ENCODE results near the gene RHBDD1. TPM values are rescaled to one million over a fixed set of nuclear protein-coding genes. Genes with fewer than 3 reads are reported as not detected.
A peak's percentile ranks its signal among the peaks of the same experiment; 100 is the strongest.

Gene RHBDD1
- total and polyA plus RNA-seq, 3 experiments from 2014 or later, result 19.2 to 35.7 (median 32.8) TPM

GRCh38 chr2:226971084-226971483 lies 135.2 kb downstream of the RHBDD1 start:
- Mint-ChIP-seq H3K36me3 (peaks cover 22 to 67% (median 28%) of the 10 kb centered on the region in 3 donors), H3K27ac (peak overlapping the region in 1 of 8 donors; percentile 43), H3K4me3 (peak overlapping the region in 2 of 7 donors; percentile 23 to 34), H3K9me3 (peaks cover 0 to 2% (median 0%) of the 10 kb centered on the region in 5 donors), H3K4me1 (peaks cover 15 to 27% (median 17%) of the 10 kb centered on the region in 3 donors), H3K27me3 (no peaks in the 10 kb centered on the region)
- Histone ChIP-seq H3K36me3 (ENCODE audit: insufficient read depth, low read length) (no peaks in the 10 kb centered on the region), H3K27ac (ENCODE audit: low read depth, low read length) (no peak overlapping the region), H3K4me1 (ENCODE audit: insufficient read depth, low read length) (peaks cover 3% of the 10 kb centered on the region), H3K4me3 (ENCODE audit: low read length) (no peak overlapping the region), H3K9me3 (ENCODE audit: low read length) (no peaks in the 10 kb centered on the region), H3K27me3 (ENCODE audit: insufficient read depth, low read length, poor library complexity, severe bottlenecking) (no peaks in the 10 kb centered on the region)
- DNase-seq, result no peak
- ChIA-PET CTCF (no interaction called here), POLR2A (no interaction called here)

GRCh38 chr2:226971770-226972169 lies 135.9 kb downstream of the RHBDD1 start:
- H3K4me3 Mint-ChIP-seq, result no peak overlapping the region
- H3K27ac ChIP-seq (ENCODE audit: low read depth, low read length), result no peak overlapping the region
- peak overlapping the region in 1 of 8 donors; percentile 27 for H3K27ac Mint-ChIP-seq

GRCh38 chr2:226973816-226974215 lies 138.0 kb downstream of the RHBDD1 start:
- CTCF ChIA-PET, result no interaction called here
- POLR2A ChIA-PET, result no interaction called here
- no peak overlapping the region for H3K4me3 ChIP-seq (ENCODE audit: low read length)
- H3K9me3 Mint-ChIP-seq, result no peaks in the 10 kb centered on the region
- H3K4me1 Mint-ChIP-seq, result peaks cover 17 to 44% (median 29%) of the 10 kb centered on the region in 3 donors
- no peak for DNase-seq
- H3K36me3 Mint-ChIP-seq, result peaks cover 22 to 70% (median 28%) of the 10 kb centered on the region in 3 donors
- no peak overlapping the region for H3K27ac ChIP-seq (ENCODE audit: low read depth, low read length)
- H3K36me3 ChIP-seq (ENCODE audit: insufficient read depth, low read length), result no peaks in the 10 kb centered on the region
- no peak overlapping the region for H3K4me3 Mint-ChIP-seq
- H3K27me3 Mint-ChIP-seq, result no peaks in the 10 kb centered on the region
- H3K27me3 ChIP-seq (ENCODE audit: insufficient read depth, low read length, poor library complexity, severe bottlenecking), result no peaks in the 10 kb centered on the region
- H3K27ac Mint-ChIP-seq, result no peak overlapping the region
- no peaks in the 10 kb centered on the region for H3K9me3 ChIP-seq (ENCODE audit: low read length)
- H3K4me1 ChIP-seq (ENCODE audit: insufficient read depth, low read length), result peaks cover 3% of the 10 kb centered on the region

More at GRCh38 chr2:226971770-226972169, 135.9 kb downstream of the RHBDD1 start:
- Histone ChIP-seq H3K4me3 (ENCODE audit: low read length) (no peak overlapping the region), H3K36me3 (ENCODE audit: insufficient read depth, low read length) (no peaks in the 10 kb centered on the region), H3K27me3 (ENCODE audit: insufficient read depth, low read length, poor library complexity, severe bottlenecking) (no peaks in the 10 kb centered on the region), H3K9me3 (ENCODE audit: low read length) (no peaks in the 10 kb centered on the region), H3K4me1 (ENCODE audit: insufficient read depth, low read length) (peaks cover 3% of the 10 kb centered on the region)
- H3K36me3 Mint-ChIP-seq, result peaks cover 22 to 69% (median 28%) of the 10 kb centered on the region in 3 donors
- H3K4me1 Mint-ChIP-seq, result peaks cover 15 to 27% (median 17%) of the 10 kb centered on the region in 3 donors
- ChIA-PET CTCF (no interaction called here), POLR2A (no interaction called here)
- H3K27me3 Mint-ChIP-seq, result no peaks in the 10 kb centered on the region
- H3K9me3 Mint-ChIP-seq, result no peaks in the 10 kb centered on the region
- DNase-seq, result no peak

GRCh38 chr2:226977775-226978190 lies 141.9 kb downstream of the RHBDD1 start:
- no peaks in the 10 kb centered on the region for H3K27me3 Mint-ChIP-seq
- no peak overlapping the region for H3K4me3 Mint-ChIP-seq
- Histone ChIP-seq H3K36me3 (ENCODE audit: insufficient read depth, low read length) (no peaks in the 10 kb centered on the region), H3K4me3 (ENCODE audit: low read length) (no peak overlapping the region), H3K27ac (ENCODE audit: low read depth, low read length) (no peak overlapping the region), H3K4me1 (ENCODE audit: insufficient read depth, low read length) (no peaks in the 10 kb centered on the region), H3K9me3 (ENCODE audit: low read length) (no peaks in the 10 kb centered on the region), H3K27me3 (ENCODE audit: insufficient read depth, low read length, poor library complexity, severe bottlenecking) (no peaks in the 10 kb centered on the region)
- no peak for DNase-seq
- H3K4me1 Mint-ChIP-seq, result peaks cover 6 to 28% (median 15%) of the 10 kb centered on the region in 3 donors
- ChIA-PET POLR2A (no interaction called here), CTCF (no interaction called here)
- H3K36me3 Mint-ChIP-seq, result peaks cover 19 to 44% (median 23%) of the 10 kb centered on the region in 3 donors
- H3K9me3 Mint-ChIP-seq, result no peaks in the 10 kb centered on the region
- H3K27ac Mint-ChIP-seq, result no peak overlapping the region

- Histone ChIP-seq H3K4me1 (ENCODE audit: insufficient read depth, low read length) (no peaks in the 10 kb centered on the region), H3K4me3 (ENCODE audit: low read length) (no peak overlapping the region), H3K27ac (ENCODE audit: low read depth, low read length) (no peak overlapping the region), H3K27me3 (ENCODE audit: insufficient read depth, low read length, poor library complexity, severe bottlenecking) (no peaks in the 10 kb centered on the region), H3K9me3 (ENCODE audit: low read length) (no peaks in the 10 kb centered on the region), H3K36me3 (ENCODE audit: insufficient read depth, low read length) (no peaks in the 10 kb centered on the region)
- ChIA-PET POLR2A (no interaction called here), CTCF (no interaction called here)
- Mint-ChIP-seq H3K9me3 (no peaks in the 10 kb centered on the region), H3K4me1 (peaks cover 6 to 26% (median 16%) of the 10 kb centered on the region in 3 donors), H3K36me3 (peaks cover 14 to 39% (median 18%) of the 10 kb centered on the region in 3 donors), H3K27ac (no peak overlapping the region), H3K4me3 (no peak overlapping the region), H3K27me3 (no peaks in the 10 kb centered on the region)
- no peak for DNase-seq
These were observed 142.4 kb downstream of the RHBDD1 start for GRCh38 chr2:226978300-226978699.

GRCh38 chr2:226979004-226979403 lies 143.2 kb downstream of the RHBDD1 start:
- no peaks in the 10 kb centered on the region for H3K27me3 Mint-ChIP-seq

GRCh38 chr2:226981791-226982326 lies 146.0 kb downstream of the RHBDD1 start:
- ChIA-PET CTCF (no interaction called here), POLR2A (no interaction called here)
- Histone ChIP-seq H3K9me3 (ENCODE audit: low read length) (no peaks in the 10 kb centered on the region), H3K36me3 (ENCODE audit: insufficient read depth, low read length) (no peaks in the 10 kb centered on the region), H3K27me3 (ENCODE audit: insufficient read depth, low read length, poor library complexity, severe bottlenecking) (no peaks in the 10 kb centered on the region), H3K4me1 (ENCODE audit: insufficient read depth, low read length) (peaks cover 7% of the 10 kb centered on the region), H3K4me3 (ENCODE audit: low read length) (no peak overlapping the region), H3K27ac (ENCODE audit: low read depth, low read length) (no peak overlapping the region)
- Mint-ChIP-seq H3K36me3 (peaks cover 7 to 20% (median 8%) of the 10 kb centered on the region in 3 donors), H3K4me3 (no peak overlapping the region), H3K27me3 (no peaks in the 10 kb centered on the region), H3K9me3 (no peaks in the 10 kb centered on the region), H3K4me1 (peaks cover 6 to 44% (median 33%) of the 10 kb centered on the region in 3 donors), H3K27ac (peak overlapping the region in 1 of 8 donors; percentile 15)
- DNase-seq, result no peak

More at GRCh38 chr2:226979004-226979403, 143.2 kb downstream of the RHBDD1 start:
- Mint-ChIP-seq H3K27ac (no peak overlapping the region), H3K36me3 (peaks cover 10 to 32% (median 11%) of the 10 kb centered on the region in 3 donors), H3K4me1 (peaks cover 3 to 30% (median 22%) of the 10 kb centered on the region in 3 donors), H3K4me3 (no peak overlapping the region), H3K9me3 (no peaks in the 10 kb centered on the region)
- Histone ChIP-seq H3K9me3 (ENCODE audit: low read length) (no peaks in the 10 kb centered on the region), H3K36me3 (ENCODE audit: insufficient read depth, low read length) (no peaks in the 10 kb centered on the region), H3K27ac (ENCODE audit: low read depth, low read length) (no peak overlapping the region), H3K27me3 (ENCODE audit: insufficient read depth, low read length, poor library complexity, severe bottlenecking) (no peaks in the 10 kb centered on the region), H3K4me3 (ENCODE audit: low read length) (no peak overlapping the region), H3K4me1 (ENCODE audit: insufficient read depth, low read length) (peaks cover under 1% of the 10 kb centered on the region)
- ChIA-PET CTCF (no interaction called here), POLR2A (no interaction called here)
- DNase-seq, result no peak

GRCh38 chr2:226983895-226984749 lies 148.3 kb downstream of the RHBDD1 start:
- POLR2A ChIA-PET, result no interaction called here

More at GRCh38 chr2:226983895-226984749, 148.3 kb downstream of the RHBDD1 start:
- peaks cover 6 to 10% (median 10%) of the 10 kb centered on the region in 3 donors for H3K36me3 Mint-ChIP-seq
- no peak for DNase-seq
- H3K4me3 ChIP-seq (ENCODE audit: low read length), result no peak overlapping the region
- peaks cover 7% of the 10 kb centered on the region for H3K4me1 ChIP-seq (ENCODE audit: insufficient read depth, low read length)
- H3K4me1 Mint-ChIP-seq, result peaks cover 4 to 26% (median 21%) of the 10 kb centered on the region in 3 donors
- H3K4me3 Mint-ChIP-seq, result no peak overlapping the region
- no peaks in the 10 kb centered on the region for H3K27me3 ChIP-seq (ENCODE audit: insufficient read depth, low read length, poor library complexity, severe bottlenecking)
- CTCF ChIA-PET, result interaction anchor here (1.8 kb wide), 1 partner anchor 182 kb away, joined by 5 read pairs; no protein-coding TSS in a partner anchor
- H3K27ac ChIP-seq (ENCODE audit: low read depth, low read length), result no peak overlapping the region
- H3K9me3 Mint-ChIP-seq, result no peaks in the 10 kb centered on the region
- H3K27me3 Mint-ChIP-seq, result no peaks in the 10 kb centered on the region
- no peaks in the 10 kb centered on the region for H3K36me3 ChIP-seq (ENCODE audit: insufficient read depth, low read length)
- H3K9me3 ChIP-seq (ENCODE audit: low read length), result no peaks in the 10 kb centered on the region
- peak overlapping the region in 1 of 8 donors; percentile 14 for H3K27ac Mint-ChIP-seq

Measured in CD8-positive, alpha-beta memory T cell (primary cell).